ENCODE results near the gene TMEM178B. TPM values are rescaled to one million over a fixed set of nuclear protein-coding genes. Genes with fewer than 3 reads are reported as not detected.
"Not testable (repeated sequence)": the region's sequence is repeated elsewhere in the genome, so short reads cannot be mapped to it uniquely, and the experiment has no call there.

The TMEM178B gene
- total RNA-seq, 1 experiment from 2014 or later, result 10.9 TPM

- no peak for DNase-seq (ENCODE audit: extremely low read depth, low read depth)
Observed at GRCh38 chr7:141369422-141369821, 295.6 kb downstream of the TMEM178B start.

- no peak for DNase-seq (ENCODE audit: extremely low read depth, low read depth)
Observed at GRCh38 chr7:141370178-141370577, 296.3 kb downstream of the TMEM178B start.

GRCh38 chr7:141370650-141371049 lies 296.8 kb downstream of the TMEM178B start:
- no peak for DNase-seq (ENCODE audit: extremely low read depth, low read depth)

- no peak for DNase-seq (ENCODE audit: extremely low read depth, low read depth)
Observed at GRCh38 chr7:141374425-141374824, 300.6 kb downstream of the TMEM178B start.

- DNase-seq (ENCODE audit: extremely low read depth, low read depth), result no peak
Observed at GRCh38 chr7:141375442-141375841, 301.6 kb downstream of the TMEM178B start.

- DNase-seq (ENCODE audit: extremely low read depth, low read depth), result no peak
Observed at GRCh38 chr7:141377906-141378305, 304.0 kb downstream of the TMEM178B start.

GRCh38 chr7:141378405-141378804 lies 304.5 kb downstream of the TMEM178B start:
- DNase-seq (ENCODE audit: extremely low read depth, low read depth), result no peak

- no peak for DNase-seq (ENCODE audit: extremely low read depth, low read depth)
Observed at GRCh38 chr7:141381794-141382427, 308.0 kb downstream of the TMEM178B start.

GRCh38 chr7:141383356-141383755 lies 309.5 kb downstream of the TMEM178B start:
- DNase-seq (ENCODE audit: extremely low read depth, low read depth), result not testable (repeated sequence)

- no peak for DNase-seq (ENCODE audit: extremely low read depth, low read depth)
Observed at GRCh38 chr7:141386881-141387280, 313.0 kb downstream of the TMEM178B start.

- DNase-seq (ENCODE audit: extremely low read depth, low read depth), result no peak
Observed at GRCh38 chr7:141387521-141388217, 313.8 kb downstream of the TMEM178B start.

GRCh38 chr7:141389140-141389796 lies 315.4 kb downstream of the TMEM178B start:
- no peak for DNase-seq (ENCODE audit: extremely low read depth, low read depth)

- DNase-seq (ENCODE audit: extremely low read depth, low read depth), result no peak
Observed at GRCh38 chr7:141390339-141390738, 316.5 kb downstream of the TMEM178B start.

- DNase-seq (ENCODE audit: extremely low read depth, low read depth), result no peak
Observed at GRCh38 chr7:141393056-141393455, 319.2 kb downstream of the TMEM178B start.

GRCh38 chr7:141397236-141398163 lies 323.6 kb downstream of the TMEM178B start:
- DNase-seq (ENCODE audit: extremely low read depth, low read depth), result no peak

- DNase-seq (ENCODE audit: extremely low read depth, low read depth), result no peak
Observed at GRCh38 chr7:141400356-141400755, 326.5 kb downstream of the TMEM178B start.

- no peak for DNase-seq (ENCODE audit: extremely low read depth, low read depth)
Observed at GRCh38 chr7:141402277-141402996, 328.6 kb downstream of the TMEM178B start.

GRCh38 chr7:141403846-141404245 lies 330.0 kb downstream of the TMEM178B start:
- not testable (repeated sequence) for DNase-seq (ENCODE audit: extremely low read depth, low read depth)

GRCh38 chr7:141406347-141406746 lies 332.5 kb downstream of the TMEM178B start:
- no peak for DNase-seq (ENCODE audit: extremely low read depth, low read depth)

GRCh38 chr7:141407893-141408292 lies 334.0 kb downstream of the TMEM178B start:
- no peak for DNase-seq (ENCODE audit: extremely low read depth, low read depth)

Data from NCI-H460 (cell line).